Neuronal stem cell (in vitro differentiated cells): ENCODE results near the gene KDM1B.

Source experiments
- DNase-seq: peaks from one replicate; pipeline ENCODE4 v3.0.0-alpha.2; 2013; ENCODE audit warnings: low spot score
- H2AFZ ChIP-seq: one replicate; pipeline ENCODE4 v1.6.1; 2013; ENCODE audit warnings: mild to moderate bottlenecking, low read length, inconsistent platforms
- H2AK5ac ChIP-seq: 2 replicates; pipeline ENCODE4 v1.6.1; 2013; ENCODE audit warnings: low read depth, mild to moderate bottlenecking, inconsistent platforms, low read length, moderate library complexity, mixed read lengths
- H2BK120ac ChIP-seq: 2 replicates; pipeline ENCODE4 v1.6.1; 2013; ENCODE audit warnings: low read depth, mild to moderate bottlenecking, inconsistent platforms, low read length, moderate library complexity, mixed read lengths
- H2BK12ac ChIP-seq: one replicate; pipeline ENCODE4 v1.6.1; 2013; ENCODE audit warnings: low read length, inconsistent platforms
- H2BK15ac ChIP-seq: 2 replicates; pipeline ENCODE4 v1.6.1; 2013; ENCODE audit warnings: mild to moderate bottlenecking, low read length, inconsistent platforms, mixed read lengths
- H2BK5ac ChIP-seq: one replicate; pipeline ENCODE4 v1.6.1; 2013; ENCODE audit warnings: inconsistent platforms, mild to moderate bottlenecking, low read length, moderate library complexity
- H3K14ac ChIP-seq: one replicate; pipeline ENCODE4 v1.6.1; 2013; ENCODE audit warnings: low read length, inconsistent platforms
- H3K18ac ChIP-seq: 2 replicates; pipeline ENCODE4 v1.6.1; 2013; ENCODE audit warnings: low read length, inconsistent platforms
- H3K23ac ChIP-seq: 2 replicates; pipeline ENCODE4 v1.6.1; 2013; ENCODE audit warnings: low read depth, mild to moderate bottlenecking, mixed read lengths, low read length, inconsistent platforms; ENCODE audit not compliant: poor library complexity
- H3K27ac ChIP-seq: replicated peaks from 3 replicates; pipeline ENCODE4 v1.5.1; 2013; ENCODE audit warnings: low read length, inconsistent platforms
- H3K27me3 ChIP-seq, 3 experiments: 2 replicates each; pipeline ENCODE4 v1.6.1; 2013; ENCODE audit warnings: low read length in 3 of 3, mild to moderate bottlenecking in 2 of 3, inconsistent platforms in 1 of 3, low read depth in 1 of 3, mixed read lengths in 1 of 3, moderate library complexity in 1 of 3; ENCODE audit not compliant: control insufficient read depth in 3 of 3, insufficient read depth in 3 of 3
- H3K36me3 ChIP-seq, 2 donors: replicated peaks in 1 of 2; 2 replicates each; pipeline ENCODE4 v1.6.1; 2013; ENCODE audit warnings: low read length in 2 of 2; ENCODE audit not compliant: control insufficient read depth in 2 of 2, insufficient read depth in 2 of 2
- H3K4ac ChIP-seq: 2 replicates; pipeline ENCODE4 v1.6.1; 2013; ENCODE audit warnings: inconsistent platforms, mild to moderate bottlenecking, low read length, moderate library complexity
- H3K4me1 ChIP-seq, 2 donors: 1 replicate in 1 of 2; 2 replicates in 1 of 2; pipeline ENCODE4 v1.6.1; 2013; ENCODE audit warnings: low read length in 2 of 2, low read depth in 1 of 2; ENCODE audit not compliant: control insufficient read depth in 2 of 2, insufficient read depth in 1 of 2
- H3K4me2 ChIP-seq: one replicate; pipeline ENCODE4 v1.6.1; 2013; ENCODE audit warnings: mild to moderate bottlenecking, low read length, inconsistent platforms; ENCODE audit not compliant: insufficient read depth, poor library complexity, severe bottlenecking
- H3K4me3 ChIP-seq, 2 donors: 2 replicates each; pipeline ENCODE4 v1.5.1; 2013; ENCODE audit warnings: low read length in 2 of 2, mild to moderate bottlenecking in 2 of 2, inconsistent platforms in 1 of 2, moderate library complexity in 1 of 2
- H3K79me1 ChIP-seq: one replicate; pipeline ENCODE4 v1.6.1; 2013; ENCODE audit warnings: low read depth, mild to moderate bottlenecking, inconsistent platforms, low read length, moderate library complexity
- H3K9ac ChIP-seq: one replicate; pipeline ENCODE4 v1.6.1; 2013; ENCODE audit warnings: mild to moderate bottlenecking, low read depth, low read length, inconsistent platforms; ENCODE audit not compliant: poor library complexity
- H3K9me3 ChIP-seq, 2 donors: replicated peaks in 1 of 2; 2 replicates each; pipeline versions ENCODE3 to v1.6.1; 2013; ENCODE audit warnings: low read length in 2 of 2, mild to moderate bottlenecking in 2 of 2, inconsistent platforms in 1 of 2, low read depth in 1 of 2, mixed read lengths in 1 of 2, moderate library complexity in 1 of 2; ENCODE audit not compliant: control insufficient read depth in 2 of 2, insufficient read depth in 1 of 2
- H4K8ac ChIP-seq: one replicate; pipeline ENCODE4 v1.6.1; 2013; ENCODE audit warnings: low read depth, mild to moderate bottlenecking, inconsistent platforms, low read length, moderate library complexity
- H4K91ac ChIP-seq: one replicate; pipeline ENCODE4 v1.6.1; 2013; ENCODE audit warnings: low read length, low read depth, mild to moderate bottlenecking, inconsistent platforms; ENCODE audit not compliant: poor library complexity
- WGBS, 2 donors: extraction: QIAGEN DNeasy Blood & Tissue Kit; methylation state at CpG; one replicate each; pipeline ENCODE4 v1.1.7; 2013; ENCODE audit warnings: missing lambda C conversion rate in 2 of 2, mixed read lengths in 1 of 2; ENCODE audit not compliant: insufficient read length in 2 of 2, insufficient replicate concordance in 1 of 2; ENCODE audit errors: extremely low coverage in 2 of 2; 5-methylcytosine and 5-hydroxymethylcytosine counted together

KDM1B gene

DNA sequence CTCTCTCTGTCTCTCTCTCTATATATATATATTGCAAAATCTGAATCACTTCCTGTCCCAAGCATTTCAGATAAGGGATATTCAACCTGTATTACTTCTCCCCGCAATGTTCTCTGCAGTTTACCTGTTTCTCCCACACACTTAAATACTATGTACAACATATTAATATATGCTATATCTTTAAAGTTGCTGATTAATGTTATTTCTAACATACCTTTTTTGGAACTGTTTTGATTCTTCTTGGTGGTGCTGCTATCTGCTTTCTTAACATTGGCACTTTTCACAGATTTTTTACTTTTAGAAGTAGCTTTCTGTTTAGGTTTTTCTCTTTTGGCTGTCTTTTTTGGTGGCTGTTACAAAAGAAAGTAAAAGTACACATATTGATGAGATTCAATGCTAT, 81.9 kb downstream of the KDM1B start:
- Histone ChIP-seq H4K8ac (no peak overlapping the region), H3K18ac (no peak overlapping the region), H2AK5ac (no peak overlapping the region), H3K23ac (no peak overlapping the region), H2BK12ac (no peak overlapping the region), H3K4me3 (no peak overlapping the region), H3K27me3 (no peaks in the 10 kb centered on the region), H2BK15ac (no peak overlapping the region), H3K9me3 (peaks cover 3 to 30% of the 10 kb centered on the region in 2 donors), H2BK5ac (no peak overlapping the region), H3K14ac (no peak overlapping the region), H3K4ac (no peak overlapping the region), H3K9ac (no peak overlapping the region), H3K4me2 (no peak overlapping the region), H4K91ac (no peak overlapping the region), H3K4me1 (no peaks in the 10 kb centered on the region), H3K27ac (no peak overlapping the region), H3K36me3 (peaks cover 20 to 92% of the 10 kb centered on the region in 2 donors), H2AFZ (no peak overlapping the region), H3K79me1 (peaks cover 2% of the 10 kb centered on the region), H2BK120ac (no peak overlapping the region)
- WGBS, 2 donors = no CpG with 5 or more reads among the region's 1 CpG
- no peak for DNase-seq

- no peak overlapping the region for H3K23ac ChIP-seq
These were observed 85.0 kb downstream of the KDM1B start for GRCh38 chr6:18240230-18240629.

GRCh38 chr6:18241208-18242038, 86.2 kb downstream of the KDM1B start:
- Histone ChIP-seq H3K36me3 (peaks cover 27 to 100% of the 10 kb centered on the region in 2 donors), H2BK12ac (no peak overlapping the region)
- WGBS, 2 donors = no CpG with 5 or more reads among the region's 1 CpG

More at GRCh38 chr6:18240230-18240629, 85.0 kb downstream of the KDM1B start:
- Histone ChIP-seq H3K27ac (no peak overlapping the region), H3K4ac (no peak overlapping the region), H3K4me1 (no peaks in the 10 kb centered on the region), H3K79me1 (peaks cover 2% of the 10 kb centered on the region), H3K36me3 (peaks cover 26 to 100% of the 10 kb centered on the region in 2 donors), H2BK5ac (no peak overlapping the region), H3K4me2 (no peak overlapping the region), H4K91ac (no peak overlapping the region), H4K8ac (no peak overlapping the region), H2BK12ac (no peak overlapping the region), H3K9me3 (peaks cover 0 to 13% of the 10 kb centered on the region in 2 donors), H3K9ac (no peak overlapping the region), H2BK15ac (no peak overlapping the region), H2BK120ac (no peak overlapping the region), H3K27me3 (no peaks in the 10 kb centered on the region), H2AFZ (no peak overlapping the region), H2AK5ac (no peak overlapping the region), H3K14ac (no peak overlapping the region), H3K4me3 (no peak overlapping the region), H3K18ac (no peak overlapping the region)
- no peak for DNase-seq
- no CpG with 5 or more reads among the region's 2 CpGs for WGBS, 2 donors

GRCh38 chr6:18242062-18242851, 87.0 kb downstream of the KDM1B start:
- no peaks in the 10 kb centered on the region for H3K27me3 ChIP-seq
- no peak overlapping the region for H2BK15ac ChIP-seq
- H3K4me2 ChIP-seq = no peak overlapping the region
- H3K27ac ChIP-seq = no peak overlapping the region
- H3K4me3 ChIP-seq = no peak overlapping the region
- H3K4ac ChIP-seq = no peak overlapping the region
- H3K4me1 ChIP-seq = no peaks in the 10 kb centered on the region
- H2AK5ac ChIP-seq = no peak overlapping the region
- no CpG with 5 or more reads among the region's 11 CpGs for WGBS, 2 donors
- no peak overlapping the region for H4K8ac ChIP-seq
- peaks cover 2% of the 10 kb centered on the region for H3K79me1 ChIP-seq
- no peak for DNase-seq
- no peak overlapping the region for H2AFZ ChIP-seq
- H2BK12ac ChIP-seq = no peak overlapping the region
- H3K23ac ChIP-seq = no peak overlapping the region
- H4K91ac ChIP-seq = no peak overlapping the region
- H3K18ac ChIP-seq = no peak overlapping the region
- H3K9me3 ChIP-seq = peaks cover 0 to 2% of the 10 kb centered on the region in 2 donors
- H2BK120ac ChIP-seq = no peak overlapping the region
- H3K36me3 ChIP-seq = peaks cover 24 to 100% of the 10 kb centered on the region in 2 donors
- no peak overlapping the region for H2BK5ac ChIP-seq
- no peak overlapping the region for H3K14ac ChIP-seq
- H3K9ac ChIP-seq = no peak overlapping the region

More at GRCh38 chr6:18241208-18242038, 86.2 kb downstream of the KDM1B start:
- Histone ChIP-seq H3K27ac (no peak overlapping the region), H3K4me1 (no peaks in the 10 kb centered on the region), H3K23ac (no peak overlapping the region), H3K14ac (no peak overlapping the region), H3K4ac (no peak overlapping the region), H3K9me3 (peaks cover 0 to 5% of the 10 kb centered on the region in 2 donors), H2AFZ (no peak overlapping the region), H3K9ac (no peak overlapping the region), H2BK15ac (no peak overlapping the region), H3K27me3 (no peaks in the 10 kb centered on the region), H4K8ac (no peak overlapping the region), H2BK5ac (no peak overlapping the region), H2BK120ac (no peak overlapping the region), H3K79me1 (peaks cover 2% of the 10 kb centered on the region), H3K18ac (no peak overlapping the region), H4K91ac (no peak overlapping the region), H3K4me3 (no peak overlapping the region), H2AK5ac (no peak overlapping the region), H3K4me2 (no peak overlapping the region)
- no peak for DNase-seq
